Cardiac fibroblast (primary cell): ENCODE measurements around the gene BCAP29.

Experiments used
- DNase-seq, 2 donors: peaks; one replicate each; pipeline versions ENCODE4 v3.0.0 to v3.0.0-alpha.2; 2010; ENCODE audit warnings: low read depth in 2 of 2
- H3K4me3 ChIP-seq, 2 donors: replicated peaks in 1 of 2; 1 replicate in 1 of 2; 2 replicates in 1 of 2; pipeline ENCODE4 v1.5.1; 2011; ENCODE audit warnings: low read depth in 2 of 2, low read length in 2 of 2, mild to moderate bottlenecking in 2 of 2, moderate library complexity in 1 of 2
- CTCF ChIP-seq: IDR thresholded peaks from one replicate; pipeline ENCODE4 v1.5.1; 2011; ENCODE audit warnings: low read depth, mild to moderate bottlenecking, low read length, inconsistent platforms

The BCAP29 gene

GRCh38 chr7:107582875-107583274 is 2.8 kb downstream of the BCAP29 start:
- no peak for DNase-seq
- TF ChIP-seq CTCF: no peak

GRCh38 chr7:107584716-107585115 is 4.7 kb downstream of the BCAP29 start:
- H3K4me3 ChIP-seq: no peak overlapping the region
- TF ChIP-seq CTCF: no peak
- DNase-seq: no peak

More at GRCh38 chr7:107582875-107583274, 2.8 kb downstream of the BCAP29 start:
- H3K4me3 ChIP-seq: no peak overlapping the region

- H3K4me3 ChIP-seq: no peak overlapping the region
- no peak for TF ChIP-seq CTCF
- no peak for DNase-seq
Measured at GRCh38 chr7:107588529-107589130, 8.6 kb downstream of the BCAP29 start.

GRCh38 chr7:107591421-107591820 is 11.4 kb downstream of the BCAP29 start:
- DNase-seq: peak in 1 of 2 donors; percentile 27
- TF ChIP-seq CTCF: no peak
- no peak overlapping the region for H3K4me3 ChIP-seq

GRCh38 chr7:107592361-107593024 is 12.4 kb downstream of the BCAP29 start:
- DNase-seq: peak; percentile 30 to 77
- no peak for TF ChIP-seq CTCF
- H3K4me3 ChIP-seq: no peak overlapping the region

GRCh38 chr7:107593025-107593410 is 13.0 kb downstream of the BCAP29 start:
- no peak for TF ChIP-seq CTCF
- DNase-seq: peak; percentile 8 to 37
- no peak overlapping the region for H3K4me3 ChIP-seq
